ENCODE data around the gene CEMIP.

CEMIP gene

DNA sequence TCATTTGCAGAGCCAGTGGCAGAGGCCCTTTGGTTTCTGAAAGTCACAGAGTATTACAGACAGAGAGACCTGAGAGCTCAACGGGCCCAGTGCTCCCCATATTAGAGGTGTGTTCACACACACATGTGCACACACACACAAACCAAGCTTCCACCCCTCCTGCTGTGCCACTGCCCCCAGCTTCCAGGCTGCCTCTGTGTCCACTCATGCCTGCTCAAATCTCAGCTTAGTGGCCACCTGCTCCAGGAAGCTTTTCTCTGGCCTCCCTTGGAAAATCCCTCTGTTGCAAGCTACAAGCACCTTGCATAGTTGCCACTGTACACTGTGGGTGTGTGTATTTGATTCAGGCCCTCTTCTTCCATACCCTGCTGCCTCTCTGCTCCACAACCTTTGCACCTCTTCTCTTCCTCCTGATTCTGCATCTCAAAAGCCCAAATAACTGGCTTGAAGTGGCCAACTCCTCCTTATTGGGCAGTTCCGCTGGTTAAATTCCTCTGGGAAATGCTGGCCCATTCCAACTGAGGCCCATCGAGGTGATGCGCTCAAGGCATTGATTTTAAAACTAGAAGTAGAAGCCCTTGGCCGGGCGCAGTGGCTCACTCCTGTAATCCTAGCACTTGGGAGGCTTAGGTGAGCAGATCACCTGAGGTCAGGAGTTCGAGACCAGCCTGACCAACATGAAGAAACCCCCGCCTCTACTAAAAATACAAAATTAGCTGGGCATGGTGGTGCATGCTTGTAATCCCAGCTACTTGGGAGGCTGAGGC is 187.4 kb downstream of the CEMIP start:
- DNase-seq, result no peak

DNA sequence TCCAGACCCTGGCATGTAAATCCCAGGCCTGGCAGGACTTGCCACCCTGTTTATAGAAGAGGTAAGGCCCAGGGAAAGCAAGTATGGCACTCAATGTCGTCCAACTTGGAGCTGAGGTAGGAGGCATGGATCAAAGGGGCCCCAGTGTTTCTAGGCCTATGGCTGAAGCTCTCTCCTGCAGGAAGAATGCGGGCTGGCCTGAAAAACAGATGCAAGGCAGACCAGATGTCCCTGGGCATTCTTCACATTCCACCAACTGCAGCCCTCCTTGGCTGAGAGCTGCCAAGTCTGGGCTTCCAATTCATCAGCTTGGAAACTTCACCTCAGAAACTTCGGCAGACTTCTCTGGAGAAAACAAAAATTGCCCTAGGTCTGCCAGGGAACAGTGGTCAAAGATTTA is 188.3 kb downstream of the CEMIP start:
- no peak for DNase-seq

DNA sequence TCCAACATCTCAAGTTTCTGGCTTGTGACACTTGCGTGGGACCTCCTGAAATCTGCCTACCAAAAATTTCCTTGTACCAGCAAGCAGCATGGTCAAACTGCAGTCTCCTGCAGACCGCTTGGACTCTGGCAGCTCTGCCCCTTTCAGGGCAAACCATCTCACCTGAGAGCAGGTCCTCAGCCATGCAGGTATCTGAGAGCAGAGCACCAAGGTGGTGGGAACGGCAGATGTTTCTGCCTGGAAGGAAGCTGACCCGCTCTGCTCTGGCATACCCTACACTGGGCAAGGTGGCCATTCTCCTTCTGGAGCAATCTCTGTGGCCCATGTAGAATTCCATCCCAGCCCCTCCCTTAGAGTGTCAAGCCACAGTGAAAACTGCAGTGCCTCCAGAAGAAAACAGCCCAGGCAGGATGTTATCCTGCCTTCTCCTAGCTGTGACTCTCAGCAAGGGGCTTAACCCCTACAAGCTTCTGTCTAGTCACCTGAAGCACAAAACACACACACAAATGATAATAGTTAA is 188.9 kb downstream of the CEMIP start:
- DNase-seq, result no peak

DNA sequence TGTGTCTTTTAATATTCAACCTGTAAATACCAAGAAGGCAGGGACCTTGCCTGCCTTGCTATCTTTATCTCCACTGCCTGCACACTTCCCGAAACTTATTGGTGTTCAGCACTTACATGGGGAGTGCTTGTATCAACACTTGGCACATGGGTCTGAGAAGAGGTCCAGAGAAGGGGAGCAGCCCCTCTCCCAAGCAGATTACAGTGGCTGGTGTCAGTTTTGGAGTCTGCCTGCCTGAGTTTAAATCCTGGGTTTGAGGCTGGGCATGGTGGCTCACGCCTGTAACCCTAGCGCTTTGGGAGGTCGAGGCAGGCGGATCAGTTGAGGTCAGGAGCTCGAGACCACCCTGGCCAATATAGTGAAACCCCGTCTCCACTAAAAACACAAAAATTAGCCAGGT is 190.1 kb downstream of the CEMIP start:
- no peak for DNase-seq

DNA sequence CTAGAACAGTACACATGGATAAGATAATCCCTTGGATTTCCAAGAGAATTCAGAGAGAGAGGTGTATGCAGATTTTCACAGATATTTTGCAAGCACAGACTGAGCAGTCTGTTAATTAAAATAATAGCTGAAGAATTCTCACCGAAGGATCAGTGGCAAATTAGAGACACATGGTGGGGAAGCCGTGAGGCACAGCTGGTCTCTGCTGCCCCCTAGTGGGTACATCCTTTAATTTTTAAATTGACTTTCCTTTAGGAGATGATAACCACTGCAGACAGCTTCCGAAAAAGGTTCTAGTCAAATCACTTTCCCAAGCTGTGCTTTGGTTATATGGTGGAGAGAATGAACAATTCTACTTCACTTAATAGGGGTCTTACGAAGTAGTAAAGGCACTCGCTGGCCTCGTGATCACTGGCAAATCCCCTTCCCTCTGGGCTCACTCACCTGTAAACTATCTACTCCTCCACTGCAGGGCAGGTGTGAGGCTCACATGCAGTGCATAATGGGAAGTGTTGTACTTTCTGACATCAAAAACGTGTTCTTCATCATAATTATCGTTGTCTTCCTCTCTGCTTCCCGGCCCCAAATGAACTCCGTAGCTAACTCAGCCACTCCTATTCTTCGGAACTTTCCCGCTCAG is 191.0 kb downstream of the CEMIP start:
- DNase-seq, result peak; percentile 34

GRCh38 chr15:80970658-80971057 is 191.5 kb downstream of the CEMIP start:
- DNase-seq, result no peak

DNA sequence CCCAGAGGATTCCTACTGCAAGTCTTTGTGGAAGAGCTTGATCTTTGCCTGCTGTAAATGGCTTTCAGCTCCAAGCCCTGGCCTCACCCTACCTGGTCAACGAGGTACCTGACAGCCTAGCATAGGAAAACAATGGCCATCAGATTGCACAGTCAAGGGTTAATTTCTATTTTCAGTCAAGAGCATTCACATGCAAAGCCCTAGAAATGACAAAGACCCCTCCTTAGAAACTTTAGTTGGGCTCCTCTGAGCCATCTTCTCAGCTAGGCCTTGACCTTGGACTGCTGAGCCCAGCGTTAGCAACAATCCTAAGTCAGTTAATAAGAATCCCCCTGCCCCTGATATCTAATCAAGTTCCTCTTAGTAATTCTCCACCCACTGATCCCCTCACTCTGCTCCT is 192.0 kb downstream of the CEMIP start:
- DNase-seq, result no peak

- no peak for DNase-seq
Observed at GRCh38 chr15:80972276-80972675, 193.1 kb downstream of the CEMIP start.

DNA sequence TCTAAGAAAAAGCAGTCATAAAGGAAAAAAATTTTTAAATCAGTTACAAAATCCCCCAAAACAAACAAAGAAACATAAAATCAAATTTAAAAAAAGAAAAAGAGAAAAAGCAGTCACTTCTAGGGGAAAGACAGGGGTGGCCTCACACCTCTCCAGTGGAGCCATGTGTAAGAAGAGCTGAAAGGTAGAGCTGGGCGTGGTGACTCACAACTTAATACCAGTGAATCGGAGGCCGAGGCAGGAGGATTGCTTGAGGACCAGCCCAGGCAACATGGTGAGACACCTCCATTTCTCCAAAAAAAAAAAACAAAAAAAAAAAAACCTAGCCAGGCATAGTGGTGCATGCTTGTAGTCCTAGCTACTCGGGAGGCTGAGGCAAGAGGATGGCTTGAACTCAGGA is 195.7 kb downstream of the CEMIP start:
- no peak for DNase-seq

DNA sequence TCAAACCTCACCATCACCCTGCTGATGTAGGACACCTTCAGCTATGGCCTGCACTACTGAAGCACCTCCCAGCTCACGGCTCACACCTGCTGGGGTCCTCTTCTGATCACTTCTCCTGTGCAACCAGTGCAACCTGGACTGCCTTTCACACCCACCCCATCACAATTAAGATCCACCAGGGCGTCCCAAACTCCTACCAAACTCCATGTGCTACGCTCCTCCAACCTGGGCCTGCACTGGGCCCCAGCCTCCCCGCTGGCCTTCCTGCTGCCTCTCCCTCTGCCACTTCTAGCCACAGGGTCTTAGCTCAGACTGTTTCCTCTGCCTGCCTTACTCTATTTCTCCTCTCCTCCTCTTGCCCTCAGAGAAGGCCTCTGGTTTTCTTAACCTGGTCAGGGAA is 197.7 kb downstream of the CEMIP start:
- DNase-seq, result no peak

DNA sequence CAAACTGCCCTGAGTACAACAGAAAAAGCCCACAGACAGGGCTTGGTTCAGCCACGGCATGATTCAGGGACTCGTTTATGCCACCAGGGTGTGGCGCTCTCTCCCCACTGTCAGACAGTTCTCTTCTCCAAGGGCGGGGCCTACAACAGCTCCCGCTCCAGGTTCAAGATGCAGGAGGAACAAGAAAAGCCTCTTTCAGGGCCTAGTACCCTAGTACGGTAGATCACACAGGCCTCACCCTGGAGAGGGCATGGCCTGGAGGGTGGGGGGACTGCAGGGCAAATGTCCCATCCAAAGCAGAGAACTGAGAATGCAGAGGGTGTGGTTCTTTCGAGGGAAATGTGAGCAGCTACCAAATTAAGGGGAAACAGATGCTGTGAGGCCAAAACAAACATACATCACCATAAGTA is 198.5 kb downstream of the CEMIP start:
- peak; percentile 20 for DNase-seq

GRCh38 chr15:80978685-80979329 is 199.6 kb downstream of the CEMIP start:
- DNase-seq, result no peak

DNA sequence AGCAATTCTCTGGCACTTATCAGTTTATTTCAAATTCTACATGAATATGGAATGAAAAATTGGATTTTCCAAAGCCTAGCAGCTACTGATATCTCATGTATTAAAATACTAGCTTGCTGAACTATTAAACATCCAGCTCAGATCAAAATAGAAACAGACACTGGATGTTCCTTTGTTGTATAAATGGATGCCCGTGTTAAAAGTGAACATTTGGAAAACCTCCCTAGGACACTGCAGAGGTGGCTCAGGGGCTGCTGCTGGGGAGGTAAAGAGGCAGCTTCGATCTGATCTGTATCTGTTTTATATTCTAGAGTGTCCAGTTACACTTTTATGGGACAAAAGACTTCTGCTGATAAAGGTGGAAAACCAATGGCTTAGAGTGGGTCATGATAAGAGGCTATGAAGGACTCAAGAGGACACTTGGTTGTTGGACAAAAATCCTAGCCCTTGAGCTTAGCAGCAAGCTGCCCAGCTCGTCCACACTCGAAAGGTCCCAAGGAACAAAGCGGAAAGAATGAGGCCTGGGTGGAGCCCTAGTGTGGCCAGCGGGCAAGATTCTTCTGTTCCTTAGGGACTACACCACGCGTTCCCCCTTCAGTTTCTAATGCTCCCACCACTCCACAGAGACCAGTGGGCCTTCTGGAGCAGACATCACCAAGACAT is 200.5 kb downstream of the CEMIP start:
- DNase-seq, result no peak

- DNase-seq, result no peak
Observed at GRCh38 chr15:80982205-80982604, 203.0 kb downstream of the CEMIP start.

GRCh38 chr15:80982839-80983238 is 203.7 kb downstream of the CEMIP start:
- DNase-seq, result no peak

GRCh38 chr15:80984856-80985255 is 205.7 kb downstream of the CEMIP start:
- no peak for DNase-seq

DNA sequence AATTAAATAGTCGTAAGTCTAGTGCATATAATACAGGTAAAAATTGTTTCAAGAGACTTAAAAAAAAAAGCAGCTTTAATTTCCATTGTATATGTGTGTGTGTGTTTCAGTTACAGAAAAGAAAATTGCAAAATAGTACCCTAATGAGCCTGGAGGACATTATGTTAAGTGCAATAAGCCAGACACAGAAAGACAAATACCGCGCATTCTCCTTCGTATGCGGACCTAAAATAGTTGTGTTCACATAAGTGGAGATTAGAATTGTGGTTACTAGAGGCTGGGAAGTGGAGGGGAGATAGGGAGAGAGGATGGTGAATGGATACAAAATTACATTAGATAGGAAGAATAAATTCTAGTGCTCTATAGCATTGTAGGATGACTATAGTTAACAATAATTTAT is 206.8 kb downstream of the CEMIP start:
- no peak for DNase-seq

DNA sequence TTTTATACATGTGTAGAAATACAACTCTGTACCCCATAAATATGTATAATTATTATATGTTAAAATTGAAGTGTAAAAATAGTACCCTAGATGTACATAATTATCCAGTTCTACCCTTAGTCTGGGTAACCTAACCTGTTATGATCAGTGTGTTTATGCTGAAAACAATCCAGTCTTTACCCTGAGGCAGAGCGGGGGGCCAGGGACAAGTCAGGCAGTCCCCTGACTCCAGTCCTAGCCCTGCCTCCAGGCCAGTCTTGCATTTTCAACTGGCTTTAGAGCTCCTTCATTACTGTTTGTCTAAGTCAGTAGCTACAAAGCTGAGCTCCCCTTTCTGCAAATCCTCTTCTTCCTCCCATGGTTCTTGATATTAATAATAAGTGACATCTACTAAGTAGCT is 207.3 kb downstream of the CEMIP start:
- no peak for DNase-seq

DNA sequence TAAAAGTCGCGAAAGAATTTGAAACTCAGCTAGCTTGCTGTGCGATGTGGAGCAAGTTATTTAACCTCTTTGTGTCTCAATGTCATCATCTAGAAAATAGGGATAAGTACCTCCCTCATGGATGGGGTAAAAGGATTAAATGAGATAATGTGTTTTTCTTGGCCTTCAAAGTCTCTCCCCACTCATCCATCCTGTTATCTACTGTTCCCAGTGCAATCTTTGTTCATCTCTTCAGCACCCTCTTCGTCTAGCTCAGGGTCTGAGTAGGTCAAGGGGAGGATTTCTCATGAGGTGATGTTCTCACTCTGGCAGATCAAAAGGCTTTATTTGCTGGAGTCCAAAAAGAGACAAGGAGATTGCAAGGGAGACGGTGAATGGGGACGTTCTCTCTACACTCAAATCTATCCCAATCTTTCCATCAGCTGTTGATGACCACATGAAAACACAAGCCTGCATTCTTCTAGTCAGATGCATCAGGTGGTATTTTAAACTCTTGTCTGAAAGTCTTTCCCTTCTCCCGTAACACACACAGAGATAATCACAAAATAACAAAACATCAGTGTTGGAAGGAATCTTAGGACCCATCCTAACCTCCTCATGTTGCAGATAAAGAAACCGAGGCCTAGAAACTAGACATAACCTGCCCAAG is 209.1 kb downstream of the CEMIP start:
- no peak for DNase-seq

GRCh38 chr15:80989081-80989517 is 209.9 kb downstream of the CEMIP start:
- DNase-seq, result no peak

DNA sequence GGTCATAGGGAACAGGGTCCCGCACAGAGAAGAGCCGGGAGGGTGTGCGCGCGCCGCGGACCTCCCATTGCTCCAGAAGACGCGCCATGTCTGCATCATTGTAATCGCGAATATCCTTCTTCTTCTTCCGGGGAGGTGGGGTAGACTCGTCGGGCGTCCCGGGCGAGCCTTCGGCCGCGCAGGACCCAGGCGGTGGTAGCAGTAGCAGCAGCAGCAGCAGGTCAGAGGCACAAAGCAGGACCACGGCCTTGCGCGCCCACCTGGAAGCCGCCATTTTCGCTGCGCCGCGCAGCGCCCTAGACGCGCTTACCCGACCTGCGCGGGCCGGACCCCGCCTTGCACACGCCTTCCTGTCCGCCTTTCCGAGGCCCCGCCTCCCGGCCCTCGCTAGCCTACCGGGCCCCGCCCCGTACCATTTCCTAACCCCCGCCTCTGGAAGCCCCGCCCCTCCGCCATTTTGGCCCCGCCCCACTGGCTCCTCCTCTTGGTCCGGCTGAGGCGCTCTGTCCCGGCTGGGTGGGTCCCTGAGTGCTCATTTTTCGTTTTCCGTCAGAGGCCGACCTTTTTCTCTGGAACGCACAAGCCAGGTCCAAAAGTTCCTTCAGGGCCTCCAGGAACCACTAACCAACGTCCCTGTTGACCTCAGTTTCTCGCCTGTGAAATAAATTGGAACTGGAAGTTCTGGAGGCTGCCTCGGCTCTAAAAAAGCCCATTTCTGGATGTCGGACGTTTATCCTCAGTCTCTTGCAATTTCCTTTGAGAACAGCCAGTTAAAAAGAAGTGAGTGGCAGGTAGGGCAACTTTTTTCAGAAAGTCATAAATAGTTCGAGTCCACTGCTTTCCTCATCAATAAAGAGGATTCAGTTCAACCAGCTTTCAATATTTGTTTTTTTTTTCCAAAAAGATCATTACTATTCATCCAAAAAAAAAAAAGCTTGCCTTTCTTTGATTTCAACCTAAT is 210.6 kb downstream of the CEMIP start, which contains the start of gene MESD:
Gene MESD, minus strand, starts transcription at position 302 of the 961 bp plus-strand sequence. Its CDS starts 28 bp downstream, at position 274.
- peak; percentile 91 for DNase-seq

All from activated CD4-positive, alpha-beta T cell treated with anti-CD3 and anti-CD28 coated beads for 1 hour (primary cell).